Brain microvascular endothelial cell (primary cell): ENCODE measurements around the gene CFAP119.
"Not testable (repeated sequence)": the region's sequence is repeated elsewhere in the genome, so short reads cannot be mapped to it uniquely, and the experiment has no call there.

Experiments used
- DNase-seq: peaks from one replicate; pipeline ENCODE4 v3.0.0-alpha.2; 2020
- H3K27ac ChIP-seq: fragments of 250-450 bp; sonication (Bioruptor Pico); 2 replicates; pipeline ENCODE4 v1.5.1; 2020; ENCODE audit warnings: mild to moderate bottlenecking, moderate library complexity
- H3K27me3 ChIP-seq: fragments of 250-450 bp; sonication (Bioruptor Pico); replicated peaks from 2 replicates; pipeline ENCODE4 v1.5.1; 2020; ENCODE audit warnings: mild to moderate bottlenecking
- H3K36me3 ChIP-seq: fragments of 250-450 bp; sonication (Bioruptor Pico); replicated peaks from 2 replicates; pipeline ENCODE4 v1.5.1; 2020; ENCODE audit warnings: mild to moderate bottlenecking
- H3K4me3 ChIP-seq: 2 replicates; pipeline ENCODE4 v1.5.1; 2011; ENCODE audit warnings: low read depth, mild to moderate bottlenecking, control low read depth, low read length, moderate library complexity
- CTCF ChIP-seq: IDR thresholded peaks from 2 replicates; pipeline ENCODE4 v1.5.1; 2011; ENCODE audit warnings: low read depth, mild to moderate bottlenecking, moderate library complexity, low read length, control low read depth, inconsistent platforms; ENCODE audit errors: missing control alignments
- in situ Hi-C: cut with HindIII; loops from 2 replicates; pipeline ENCODE4 v1.10.0; 2017; ENCODE audit warnings: low sequenced_read_pairs, low pct_ligation_motif_present

Gene CFAP119

GRCh38 chr16:30761928-30762902 is at the start of gene CFAP119, which contains the start of gene RNF40:
Gene CFAP119 (minus strand): TSS chr16:30762062. CDS start chr16:30761748, 314 bp downstream.
Gene RNF40 (plus strand): TSS chr16:30762322. CDS start chr16:30762546, 224 bp downstream.
- Histone ChIP-seq H3K36me3 (peaks cover 34% of the 10 kb centered on the region), H3K4me3 (peak within 1 kb of the TSS; percentile 92)
- in situ Hi-C loops: no loop called here

DNA sequence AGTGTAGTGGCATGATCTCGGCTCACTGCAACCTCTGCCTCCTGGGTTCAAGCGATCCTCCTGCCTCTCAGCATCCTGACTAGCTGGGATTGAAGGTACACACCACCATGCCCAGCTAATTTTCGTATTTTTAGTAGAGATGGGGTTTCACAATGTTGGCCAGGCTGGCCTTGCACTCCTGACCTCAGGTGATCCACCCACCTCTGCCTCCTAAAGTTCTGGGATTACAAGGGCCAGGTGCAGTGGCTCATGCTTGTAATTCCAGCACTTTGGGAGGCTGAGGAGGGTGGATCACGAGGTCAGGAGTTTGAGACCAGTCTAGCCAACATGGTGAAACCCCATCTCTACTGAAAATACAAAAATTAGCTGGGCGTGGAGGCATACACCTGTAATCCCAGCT is 47.8 kb upstream of the CFAP119 start:
- H3K36me3 ChIP-seq, H3K27ac ChIP-seq, DNase-seq, H3K4me3 ChIP-seq, H3K27me3 ChIP-seq, in situ Hi-C loops: not testable (repeated sequence)

More at GRCh38 chr16:30761928-30762902, at the start of gene CFAP119, which contains the start of gene RNF40:
- no peaks in the 10 kb centered on the region for H3K27me3 ChIP-seq
- peak; percentile 99 for DNase-seq
- TF ChIP-seq CTCF: no peak
- H3K27ac ChIP-seq: peak within 1 kb of the TSS; percentile 68

DNA sequence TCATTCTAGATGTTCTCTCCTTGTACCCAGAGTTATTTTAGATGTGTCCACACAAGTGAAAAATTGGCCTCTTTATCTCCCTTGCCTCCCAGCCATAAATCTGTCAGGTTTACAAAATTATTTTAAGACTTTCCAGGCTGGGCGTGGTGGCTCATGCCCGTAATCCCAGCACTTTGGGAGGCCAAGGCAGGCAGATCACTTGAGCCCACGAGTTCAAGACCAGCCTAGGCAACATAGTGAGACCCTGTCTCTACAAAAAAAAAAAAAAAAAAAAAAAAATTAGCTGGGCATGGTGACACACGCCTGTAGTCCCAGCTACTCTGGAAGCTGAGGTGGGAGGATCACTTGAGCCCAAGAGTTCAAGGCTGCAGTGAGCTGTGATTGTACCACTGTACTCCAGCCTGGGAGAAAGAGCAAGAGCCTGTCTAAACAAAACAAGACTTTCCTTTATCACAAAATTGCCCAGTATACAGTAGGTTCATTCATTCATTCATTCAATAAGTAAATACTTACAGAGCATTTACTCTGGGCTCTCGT is 47.1 kb upstream of the CFAP119 start:
- in situ Hi-C loops, DNase-seq, H3K27ac ChIP-seq, H3K27me3 ChIP-seq, H3K36me3 ChIP-seq, H3K4me3 ChIP-seq: not testable (repeated sequence)

DNA sequence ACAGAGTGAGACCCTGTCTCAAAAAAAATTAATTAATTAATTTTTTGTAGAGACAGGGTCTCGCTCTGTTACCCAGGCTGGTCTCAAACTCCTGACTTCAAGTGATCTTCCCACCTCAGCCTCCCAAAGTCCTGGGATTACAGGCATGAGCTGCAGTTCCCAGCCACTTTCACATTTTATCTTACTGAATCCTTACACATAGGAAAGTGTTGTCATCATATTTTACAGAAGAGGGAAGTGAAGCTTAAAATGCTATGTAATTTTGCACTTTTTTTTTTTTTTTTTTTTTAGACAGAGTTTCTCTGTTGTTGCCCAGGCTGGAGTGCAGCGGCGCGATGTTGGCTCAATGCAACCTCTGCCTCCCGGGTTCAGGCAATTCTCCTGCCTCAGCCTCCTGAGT is 46.3 kb upstream of the CFAP119 start:
- H3K36me3 ChIP-seq: no peaks in the 10 kb centered on the region
- no peak overlapping the region for H3K27ac ChIP-seq
- in situ Hi-C loops: no loop called here
- no peaks in the 10 kb centered on the region for H3K27me3 ChIP-seq
- TF ChIP-seq CTCF: no peak
- DNase-seq: no peak
- H3K4me3 ChIP-seq: no peak overlapping the region

DNA sequence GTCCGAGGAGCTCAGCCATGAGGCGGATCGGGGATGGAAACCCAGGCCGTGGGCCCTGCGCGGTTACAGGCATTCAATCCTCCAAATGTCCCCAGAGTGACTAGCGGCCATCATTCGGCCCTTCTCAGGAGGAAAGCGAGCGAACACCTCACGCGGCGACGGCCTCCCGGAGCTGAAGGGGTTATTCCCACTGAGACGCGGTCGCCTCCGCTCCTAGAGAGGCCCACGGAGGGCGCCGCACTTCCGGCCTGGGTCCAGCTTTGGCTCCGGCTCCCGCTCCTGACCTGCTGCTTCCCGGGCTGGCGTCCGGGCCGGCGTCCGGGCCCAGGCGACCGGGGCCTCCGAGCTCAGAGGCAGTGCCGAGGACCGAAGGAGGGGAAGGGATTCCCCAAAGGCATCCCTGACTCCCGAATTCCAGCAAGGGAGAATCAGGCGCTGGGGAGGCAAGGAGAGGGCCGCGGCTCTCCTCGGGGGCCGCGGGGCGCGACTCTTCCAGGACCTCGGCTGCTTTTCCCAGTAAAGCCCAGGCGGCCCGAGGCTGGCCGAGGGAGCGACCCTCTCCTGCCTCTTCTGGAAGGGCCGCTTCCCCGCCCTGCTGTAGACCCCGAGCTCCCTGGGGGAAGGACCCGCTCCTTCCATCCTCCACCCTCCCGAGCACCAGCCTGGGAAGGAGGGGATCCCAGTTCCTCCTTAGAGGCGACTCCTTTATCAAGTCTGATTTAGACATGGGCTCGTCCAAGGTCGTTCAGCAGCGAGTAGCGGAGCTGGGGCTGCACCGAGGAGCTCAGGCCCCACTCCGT is 43.7 kb upstream of the CFAP119 start:
- peak; percentile 59 for DNase-seq
- Histone ChIP-seq H3K27me3 (no peaks in the 10 kb centered on the region), H3K4me3 (peak overlapping the region; percentile 78), H3K27ac (peak overlapping the region; percentile 33), H3K36me3 (no peaks in the 10 kb centered on the region)
- in situ Hi-C loops: no loop called here
- peak; percentile 15 for TF ChIP-seq CTCF

GRCh38 chr16:30805056-30805369 is 43.2 kb upstream of the CFAP119 start:
- DNase-seq: no peak
- TF ChIP-seq CTCF: no peak
- Histone ChIP-seq H3K36me3 (no peaks in the 10 kb centered on the region), H3K27me3 (no peaks in the 10 kb centered on the region), H3K27ac (peak overlapping the region; percentile 33), H3K4me3 (peak overlapping the region; percentile 78)
- in situ Hi-C loops: no loop called here
